H1 (cell line): ENCODE data around the gene SPTLC3. TPM values are rescaled to one million over a fixed set of nuclear protein-coding genes. Genes with fewer than 3 reads are reported as not detected.

Source experiments
- CTCF ChIA-PET: fragments of 300-600 bp; sonication (Branson Sonifier 250); formaldehyde crosslinking; loops from one replicate; lab custom pipeline; 2021; ENCODE audit not compliant: partially characterized antibody; lab: Charles Lee
- POLR2A ChIA-PET: fragments of 300-600 bp; sonication (Branson Sonifier 250); formaldehyde crosslinking; loops from one replicate; lab custom pipeline; 2021; ENCODE audit warnings: inconsistent platforms; ENCODE audit not compliant: partially characterized antibody; lab: Charles Lee
- DNase-seq, 2 experiments: peaks; one replicate each; pipeline versions ENCODE4 v3.0.0 to v3.0.0-alpha.2; 2010 to 2022; ENCODE audit warnings: low spot score in 2 of 2, low read depth in 1 of 2, mixed read lengths in 1 of 2
- FAIRE-seq: peaks from 2 replicates; lab custom pipeline; 2011; peaks lifted over from hg19 to GRCh38; lab: Jason Lieb, UNC
- H2AFZ ChIP-seq: 2 replicates; pipeline ENCODE4 v1.8.1; 2012; ENCODE audit warnings: low read length, inconsistent platforms
- H2AK5ac ChIP-seq: 2 replicates; pipeline ENCODE4 v1.6.1; 2013; ENCODE audit warnings: low read depth, low read length
- H2BK120ac ChIP-seq: replicated peaks from 2 replicates; pipeline ENCODE3; 2013; ENCODE audit warnings: low read depth, low read length, inconsistent platforms
- H2BK12ac ChIP-seq: 2 replicates; pipeline ENCODE4 v1.6.1; 2013; ENCODE audit warnings: low read depth, low read length
- H2BK15ac ChIP-seq: 2 replicates; pipeline ENCODE4 v1.6.1; 2013; ENCODE audit warnings: low read length
- H2BK20ac ChIP-seq: 2 replicates; pipeline ENCODE4 v1.6.1; 2013; ENCODE audit warnings: low read length
- H2BK5ac ChIP-seq: 2 replicates; pipeline ENCODE4 v1.6.1; 2013; ENCODE audit warnings: low read depth, low read length
- H3K14ac ChIP-seq: 2 replicates; pipeline ENCODE4 v1.6.1; 2013; ENCODE audit warnings: inconsistent platforms; ENCODE audit not compliant: insufficient read length
- H3K18ac ChIP-seq: 2 replicates; pipeline ENCODE4 v1.6.1; 2013; ENCODE audit warnings: low read length; ENCODE audit errors: extremely low read depth
- H3K23ac ChIP-seq: 2 replicates; pipeline ENCODE4 v1.6.1; 2013; ENCODE audit warnings: inconsistent platforms; ENCODE audit not compliant: insufficient read length
- H3K23me2 ChIP-seq: 2 replicates; pipeline ENCODE4 v1.6.1; 2013; ENCODE audit warnings: low read depth, low read length
- H3K27ac ChIP-seq: 2 replicates; pipeline ENCODE4 v1.6.1; 2011; ENCODE audit warnings: low read depth, low read length, inconsistent platforms
- H3K27me3 ChIP-seq, 4 experiments: replicated peaks in 1 of 4; 1 replicate in 1 of 4; 2 replicates in 3 of 4; pipeline versions ENCODE4 v1.6.1 to v1.8.1; 2011 to 2013; ENCODE audit warnings: low read length in 3 of 4, mild to moderate bottlenecking in 3 of 4, inconsistent platforms in 2 of 4, mixed read lengths in 2 of 4, moderate library complexity in 1 of 4; ENCODE audit not compliant: control insufficient read depth in 3 of 4, insufficient read depth in 3 of 4; ENCODE audit errors: extremely low read depth in 1 of 4
- H3K36me3 ChIP-seq, 4 experiments: 2 replicates each; pipeline versions ENCODE4 v1.6.1 to v1.8.1; 2011 to 2013; ENCODE audit warnings: mild to moderate bottlenecking in 4 of 4, low read length in 3 of 4, moderate library complexity in 2 of 4, control low read depth in 1 of 4, inconsistent platforms in 1 of 4; ENCODE audit not compliant: insufficient read depth in 4 of 4, control insufficient read depth in 2 of 4
- H3K4ac ChIP-seq: replicated peaks from 2 replicates; pipeline ENCODE3; 2013; ENCODE audit warnings: low read length, low read depth, mixed read lengths, inconsistent platforms; ENCODE audit not compliant: insufficient read length
- H3K4me1 ChIP-seq, 4 experiments: replicated peaks in 1 of 4; 1 replicate in 1 of 4; 2 replicates in 3 of 4; pipeline versions ENCODE4 v1.6.1 to v1.8.1; 2011 to 2013; ENCODE audit warnings: low read length in 3 of 4, inconsistent platforms in 2 of 4, mixed read lengths in 1 of 4; ENCODE audit not compliant: insufficient read depth in 4 of 4, control insufficient read depth in 3 of 4
- H3K4me2 ChIP-seq, 2 experiments: 2 replicates each; pipeline versions ENCODE4 v1.6.1 to v1.8.1; 2011 to 2013; ENCODE audit warnings: low read depth in 2 of 2, low read length in 2 of 2, control low read depth in 1 of 2, inconsistent platforms in 1 of 2, mild to moderate bottlenecking in 1 of 2; ENCODE audit not compliant: insufficient read depth in 1 of 2
- H3K4me3 ChIP-seq, 4 experiments: fragments of 200-600, 300-600 bp in 1 of 4; sonication (generic), shearing (Covaris generic), sonication (Bioruptor Twin) in 1 of 4; 2 replicates each; pipeline versions ENCODE4 v1.5.1 to v1.8.1; 2011 to 2016; ENCODE audit warnings: low read length in 4 of 4, low read depth in 3 of 4, control low read depth in 2 of 4, inconsistent platforms in 2 of 4, mild to moderate bottlenecking in 2 of 4, mixed read lengths in 1 of 4, moderate library complexity in 1 of 4; ENCODE audit not compliant: insufficient read depth in 2 of 4; ENCODE audit errors: extremely low read depth in 1 of 4
- H3K56ac ChIP-seq: replicated peaks from 2 replicates; pipeline ENCODE3; 2013; ENCODE audit warnings: low read depth, mild to moderate bottlenecking, mixed read lengths, low read length, inconsistent platforms; ENCODE audit not compliant: insufficient read length
- H3K79me1 ChIP-seq: 2 replicates; pipeline ENCODE4 v1.6.1; 2013; ENCODE audit warnings: low read depth, low read length, control low read depth
- H3K79me2 ChIP-seq, 2 experiments: 2 replicates each; pipeline versions ENCODE4 v1.6.1 to v1.8.1; 2012 to 2013; ENCODE audit warnings: low read length in 2 of 2, mild to moderate bottlenecking in 2 of 2, inconsistent platforms in 1 of 2; ENCODE audit not compliant: insufficient read depth in 2 of 2, control insufficient read depth in 1 of 2
- H3K9ac ChIP-seq, 4 experiments: replicated peaks in 1 of 4; 1 replicate in 1 of 4; 2 replicates in 3 of 4; pipeline versions ENCODE4 v1.6.1 to v1.8.1; 2011 to 2013; ENCODE audit warnings: low read depth in 3 of 4, low read length in 3 of 4, control low read depth in 2 of 4, mild to moderate bottlenecking in 2 of 4, moderate library complexity in 2 of 4, inconsistent platforms in 1 of 4; ENCODE audit errors: extremely low read depth in 1 of 4
- H3K9me3 ChIP-seq, 2 experiments: 2 replicates each; pipeline versions ENCODE4 v1.6.1 to v1.8.1; 2012 to 2013; ENCODE audit warnings: mild to moderate bottlenecking in 2 of 2, moderate library complexity in 2 of 2, control low read depth in 1 of 2, inconsistent platforms in 1 of 2, low read depth in 1 of 2, low read length in 1 of 2, mixed read lengths in 1 of 2; ENCODE audit not compliant: insufficient read depth in 2 of 2
- H4K20me1 ChIP-seq, 2 experiments: replicated peaks in 1 of 2; 2 replicates each; pipeline versions ENCODE3 to v1.8.1; 2011 to 2013; ENCODE audit warnings: inconsistent platforms in 2 of 2, low read length in 2 of 2, mild to moderate bottlenecking in 1 of 2; ENCODE audit not compliant: insufficient read depth in 2 of 2, control insufficient read depth in 1 of 2
- H4K5ac ChIP-seq: 2 replicates; pipeline ENCODE4 v1.6.1; 2013; ENCODE audit warnings: low read length, low read depth, mixed read lengths, inconsistent platforms; ENCODE audit not compliant: insufficient read length
- H4K8ac ChIP-seq: 2 replicates; pipeline ENCODE4 v1.8.0; 2013; ENCODE audit warnings: mild to moderate bottlenecking, moderate library complexity, low read length, inconsistent platforms; ENCODE audit not compliant: insufficient read depth; ENCODE audit errors: extremely low read depth
- H4K91ac ChIP-seq: replicated peaks from 2 replicates; pipeline ENCODE3; 2013; ENCODE audit warnings: low read length, mixed read lengths, inconsistent platforms; ENCODE audit not compliant: insufficient read length
- ATF3 ChIP-seq: IDR thresholded peaks from 2 replicates; pipeline ENCODE4 v1.6.1; 2011; ENCODE audit warnings: low read depth, mild to moderate bottlenecking, low read length; ENCODE audit not compliant: insufficient read depth
- polyA plus RNA-seq, 7 experiments: library from polyadenylated mRNA; depleted of rRNA in 3 of 7; stranded (reverse) in 5 of 7; unstranded in 2 of 7; fragments of >200 nt in 5 of 7; fragments of 200-250 nt in 2 of 7; gene quantifications; 1 replicate in 5 of 7; 2 replicates in 1 of 7; 4 replicates in 1 of 7; pipeline versions ENCODE4 v1.2.1 to v1.2.3, GENCODE V29; 2011 to 2013; ENCODE audit warnings: missing spikeins in 2 of 7, mixed read lengths in 2 of 7
- total RNA-seq: library from RNA; stranded (reverse); fragmentation: NEBNext Ultra II Directional; extraction: Animal tissue kit (Norgen Biotek cat#: 25700); gene quantifications from 2 replicates; pipeline ENCODE4 v1.2.1, GENCODE V29; 2021

SPTLC3 gene
- total and polyA plus RNA-seq, 2 of the 8 experiments (the other 6 are each of a cell fraction or from before 2014, with no cell fraction given), result 0.23 to 0.82 TPM

DNA sequence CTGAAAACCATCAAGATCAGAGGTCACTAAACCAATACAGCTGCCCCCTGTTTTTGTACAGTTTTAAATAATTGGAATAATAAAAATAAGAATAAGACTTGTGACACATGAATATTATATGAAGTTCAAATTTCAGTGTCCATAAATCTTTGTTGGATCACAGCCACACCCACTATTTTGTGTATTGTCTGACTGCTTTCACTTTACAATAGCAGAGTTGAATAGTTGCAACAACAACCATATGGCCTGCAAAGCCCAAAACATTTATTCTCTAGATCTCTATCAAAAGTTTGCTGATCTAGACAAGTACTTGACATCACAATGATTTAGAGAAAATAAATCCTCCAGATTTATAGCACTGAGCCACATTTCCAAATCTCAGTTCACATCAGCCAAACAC is 73.6 kb downstream of the SPTLC3 start:
- no peaks in the 10 kb centered on the region for H4K20me1 ChIP-seq
- no peak overlapping the region for H3K18ac ChIP-seq
- H2AFZ ChIP-seq, result no peak overlapping the region
- H4K8ac ChIP-seq, result no peak overlapping the region
- ChIA-PET CTCF (interaction anchor here (1.9 kb wide), 1 partner anchor 11 kb away, joined by 5 read pairs; no protein-coding TSS in a partner anchor), POLR2A (no interaction called here)
- DNase-seq, result no peak
- H2BK12ac ChIP-seq, result no peak overlapping the region
- H3K27me3 ChIP-seq, result no peaks in the 10 kb centered on the region
- no peak overlapping the region for H3K4ac ChIP-seq
- no peaks in the 10 kb centered on the region for H3K79me1 ChIP-seq
- no peaks in the 10 kb centered on the region for H3K36me3 ChIP-seq
- no peak overlapping the region for H4K91ac ChIP-seq
- no peak overlapping the region for H2AK5ac ChIP-seq
- H3K4me2 ChIP-seq, result no peak overlapping the region
- no peak overlapping the region for H3K4me3 ChIP-seq
- H2BK5ac ChIP-seq, result no peak overlapping the region
- no peak overlapping the region for H2BK15ac ChIP-seq
- no peak overlapping the region for H4K5ac ChIP-seq
- H2BK20ac ChIP-seq, result no peak overlapping the region
- H3K23ac ChIP-seq, result no peak overlapping the region
- H3K27ac ChIP-seq, result no peak overlapping the region
- H3K9ac ChIP-seq, result no peak overlapping the region
- no peak for TF ChIP-seq ATF3
- H3K79me2 ChIP-seq, result no peaks in the 10 kb centered on the region
- no peak overlapping the region for H3K56ac ChIP-seq
- no peaks in the 10 kb centered on the region for H3K23me2 ChIP-seq
- no peak for FAIRE-seq
- H2BK120ac ChIP-seq, result no peak overlapping the region
- no peaks in the 10 kb centered on the region for H3K4me1 ChIP-seq
- H3K14ac ChIP-seq, result no peak overlapping the region
- no peaks in the 10 kb centered on the region for H3K9me3 ChIP-seq
